ENCODE results near the gene KCNC4.

- TF ChIP-seq, protein P1, sequence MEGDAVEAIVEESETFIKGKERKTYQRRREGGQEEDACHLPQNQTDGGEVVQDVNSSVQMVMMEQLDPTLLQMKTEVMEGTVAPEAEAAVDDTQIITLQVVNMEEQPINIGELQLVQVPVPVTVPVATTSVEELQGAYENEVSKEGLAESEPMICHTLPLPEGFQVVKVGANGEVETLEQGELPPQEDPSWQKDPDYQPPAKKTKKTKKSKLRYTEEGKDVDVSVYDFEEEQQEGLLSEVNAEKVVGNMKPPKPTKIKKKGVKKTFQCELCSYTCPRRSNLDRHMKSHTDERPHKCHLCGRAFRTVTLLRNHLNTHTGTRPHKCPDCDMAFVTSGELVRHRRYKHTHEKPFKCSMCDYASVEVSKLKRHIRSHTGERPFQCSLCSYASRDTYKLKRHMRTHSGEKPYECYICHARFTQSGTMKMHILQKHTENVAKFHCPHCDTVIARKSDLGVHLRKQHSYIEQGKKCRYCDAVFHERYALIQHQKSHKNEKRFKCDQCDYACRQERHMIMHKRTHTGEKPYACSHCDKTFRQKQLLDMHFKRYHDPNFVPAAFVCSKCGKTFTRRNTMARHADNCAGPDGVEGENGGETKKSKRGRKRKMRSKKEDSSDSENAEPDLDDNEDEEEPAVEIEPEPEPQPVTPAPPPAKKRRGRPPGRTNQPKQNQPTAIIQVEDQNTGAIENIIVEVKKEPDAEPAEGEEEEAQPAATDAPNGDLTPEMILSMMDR (IDR thresholded peaks at IDR 0.05), result no peak
- no peak for TF ChIP-seq POLR2A (IDR thresholded peaks at IDR 0.05)
These were observed 39.1 kb downstream of the KCNC4 start for GRCh38 chr1:110249256-110249655.

All from stomach (tissue), 4 donors.